CD4-positive, alpha-beta T cell (primary cell): ENCODE results near the gene ATP1A2. TPM values are rescaled to one million over a fixed set of nuclear protein-coding genes. Genes with fewer than 3 reads are reported as not detected.

Source experiments
- ATAC-seq: fragments of 200-7000 bp; cut with Tn5 transposase; one replicate; pipeline ENCODE4 v1.10.0; 2022; ENCODE audit warnings: mild to moderate bottlenecking; ENCODE audit not compliant: poor library complexity
- CTCF ChIA-PET: fragments of 350-600 bp; sonication (Branson Sonifier 250); formaldehyde crosslinking; loops from one replicate; lab custom pipeline; 2021; ENCODE audit warnings: antibody characterized with exemption, inconsistent platforms; lab: Charles Lee
- POLR2A ChIA-PET: fragments of 350-600 bp; sonication (Branson Sonifier 250); formaldehyde crosslinking; loops from one replicate; lab custom pipeline; 2021; ENCODE audit warnings: antibody characterized with exemption, inconsistent platforms; lab: Charles Lee
- DNase-seq, 14 experiments: peaks; one replicate each; pipeline ENCODE4 v3.0.0-alpha.2; 2013 to 2020; ENCODE audit warnings: mixed read lengths in 2 of 14
- H3K27ac ChIP-seq, 2 donors: one replicate each; pipeline versions ENCODE4 v1.5.1 to v1.7.0; 2013; ENCODE audit warnings: low read length in 2 of 2, low read depth in 1 of 2, mild to moderate bottlenecking in 1 of 2
- H3K27me3 ChIP-seq, 2 experiments: 1 replicate in 1 of 2; 2 replicates in 1 of 2; pipeline versions ENCODE4 v1.6.1 to v1.7.0; 2013; ENCODE audit warnings: low read length in 2 of 2, control low read depth in 1 of 2, mild to moderate bottlenecking in 1 of 2, moderate library complexity in 1 of 2; ENCODE audit not compliant: insufficient read depth in 2 of 2, control insufficient read depth in 1 of 2
- H3K36me3 ChIP-seq: one replicate; pipeline ENCODE4 v1.6.1; 2013; ENCODE audit warnings: low read length, control low read depth; ENCODE audit not compliant: insufficient read depth
- H3K4me1 ChIP-seq: one replicate; pipeline ENCODE4 v1.6.1; 2013; ENCODE audit warnings: low read length, control low read depth; ENCODE audit not compliant: insufficient read depth
- H3K4me3 ChIP-seq: one replicate; pipeline ENCODE4 v1.5.1; 2013; ENCODE audit warnings: mild to moderate bottlenecking, low read length, moderate library complexity
- H3K9me3 ChIP-seq, 2 experiments: 1 replicate in 1 of 2; 2 replicates in 1 of 2; pipeline versions ENCODE4 v1.6.1 to v1.7.0; 2013; ENCODE audit warnings: low read length in 2 of 2, mild to moderate bottlenecking in 2 of 2, control low read depth in 1 of 2, moderate library complexity in 1 of 2; ENCODE audit not compliant: control insufficient read depth in 1 of 2, insufficient read depth in 1 of 2
- H3K27ac Mint-ChIP-seq: one replicate; pipeline ENCODE4 v1.8.0; 2020; ENCODE audit warnings: mixed read lengths
- H3K27me3 Mint-ChIP-seq: one replicate; pipeline ENCODE4 v1.8.0; 2021; ENCODE audit warnings: mixed read lengths
- H3K36me3 Mint-ChIP-seq: one replicate; pipeline ENCODE4 v1.8.0; 2021; ENCODE audit warnings: low read depth, mixed read lengths
- H3K4me1 Mint-ChIP-seq: one replicate; pipeline ENCODE4 v1.8.0; 2021; ENCODE audit warnings: low read depth, mixed read lengths
- H3K4me3 Mint-ChIP-seq: one replicate; pipeline ENCODE4 v1.8.0; 2020; ENCODE audit warnings: mild to moderate bottlenecking, mixed read lengths
- H3K9me3 Mint-ChIP-seq: one replicate; pipeline ENCODE4 v1.8.0; 2020; ENCODE audit warnings: mixed read lengths
- intact Hi-C, 2 experiments: fragments of 100-400 bp; cut with DNase I in 1 of 2; cut with micrococcal nuclease in 1 of 2; formaldehyde crosslinking; loops; one replicate each; pipeline versions ENCODE4 v1.15.1 to v1.9.0; 2023 to 2025; cut with DNase I, micrococcal nuclease
- total RNA-seq, 174 experiments: library from RNA in 2 of 174; stranded (reverse) in 2 of 174; gene quantifications; one replicate each; pipeline ENCODE4 v1.2.3 and lab custom pipeline; 2021 to 2026
- TF ChIP-seq, protein P1 (sequence below): fragments of 200-600 bp; IDR thresholded peaks from one replicate; pipeline ENCODE4 v1.8.0; 2022; ENCODE audit warnings: antibody characterized with exemption, mild to moderate bottlenecking

ATP1A2 gene
- total RNA-seq, 2 experiments from 2014 or later: not detected

DNA sequence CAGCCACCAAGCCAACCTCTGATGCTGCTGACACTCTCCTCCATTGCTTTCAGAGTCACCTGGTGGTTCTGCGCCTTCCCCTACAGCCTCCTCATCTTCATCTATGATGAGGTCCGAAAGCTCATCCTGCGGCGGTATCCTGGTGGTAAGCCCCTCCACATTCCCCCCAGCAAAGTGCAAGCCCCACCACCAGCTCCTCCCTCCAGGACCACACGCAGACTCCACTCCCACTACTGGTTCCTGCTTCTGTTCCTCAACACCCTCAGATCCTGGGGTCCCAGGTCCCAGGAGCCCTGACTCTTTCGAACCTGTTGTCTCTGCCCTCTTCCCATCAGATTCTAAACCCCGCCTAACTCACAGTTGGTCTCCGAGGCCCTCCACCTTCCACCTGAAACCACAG, 24.3 kb downstream of the ATP1A2 start:
- TF ChIP-seq, protein P1, sequence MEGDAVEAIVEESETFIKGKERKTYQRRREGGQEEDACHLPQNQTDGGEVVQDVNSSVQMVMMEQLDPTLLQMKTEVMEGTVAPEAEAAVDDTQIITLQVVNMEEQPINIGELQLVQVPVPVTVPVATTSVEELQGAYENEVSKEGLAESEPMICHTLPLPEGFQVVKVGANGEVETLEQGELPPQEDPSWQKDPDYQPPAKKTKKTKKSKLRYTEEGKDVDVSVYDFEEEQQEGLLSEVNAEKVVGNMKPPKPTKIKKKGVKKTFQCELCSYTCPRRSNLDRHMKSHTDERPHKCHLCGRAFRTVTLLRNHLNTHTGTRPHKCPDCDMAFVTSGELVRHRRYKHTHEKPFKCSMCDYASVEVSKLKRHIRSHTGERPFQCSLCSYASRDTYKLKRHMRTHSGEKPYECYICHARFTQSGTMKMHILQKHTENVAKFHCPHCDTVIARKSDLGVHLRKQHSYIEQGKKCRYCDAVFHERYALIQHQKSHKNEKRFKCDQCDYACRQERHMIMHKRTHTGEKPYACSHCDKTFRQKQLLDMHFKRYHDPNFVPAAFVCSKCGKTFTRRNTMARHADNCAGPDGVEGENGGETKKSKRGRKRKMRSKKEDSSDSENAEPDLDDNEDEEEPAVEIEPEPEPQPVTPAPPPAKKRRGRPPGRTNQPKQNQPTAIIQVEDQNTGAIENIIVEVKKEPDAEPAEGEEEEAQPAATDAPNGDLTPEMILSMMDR: no peak
- no peak for DNase-seq
- POLR2A ChIA-PET: no interaction called here

DNA sequence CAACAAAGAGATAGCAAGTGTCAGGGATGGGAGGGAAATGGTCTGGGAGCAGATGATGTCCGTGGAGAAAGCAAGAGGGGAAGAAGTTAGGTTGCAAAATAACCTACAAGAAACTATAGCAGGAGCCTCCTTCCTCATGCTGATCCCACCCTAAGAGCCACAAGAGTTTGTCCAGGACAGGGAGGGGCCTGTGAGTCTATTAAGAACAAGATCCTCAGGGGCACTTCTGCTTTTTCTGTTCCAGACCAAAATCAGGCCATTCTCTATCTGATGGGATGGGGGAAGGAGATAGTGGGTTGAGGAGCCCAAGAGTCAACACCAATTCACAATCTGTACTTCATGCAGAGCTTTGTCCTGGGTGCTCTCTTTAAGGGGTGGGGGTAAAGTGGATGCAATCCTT, 28.1 kb downstream of the ATP1A2 start:
- intact Hi-C loops: no loop called here
- CTCF ChIA-PET: no interaction called here

More for the DNA sequence above, 24.3 kb downstream of the ATP1A2 start:
- H3K36me3 Mint-ChIP-seq: no peaks in the 10 kb centered on the region
- no peak overlapping the region for H3K4me3 Mint-ChIP-seq
- Histone ChIP-seq H3K27ac (no peak overlapping the region), H3K4me1 (no peaks in the 10 kb centered on the region), H3K9me3 (no peaks in the 10 kb centered on the region), H3K4me3 (no peak overlapping the region), H3K27me3 (peaks cover 0 to 10% of the 10 kb centered on the region in 2 experiments), H3K36me3 (no peaks in the 10 kb centered on the region)
- ATAC-seq: no peak
- no peak overlapping the region for H3K27ac Mint-ChIP-seq
- intact Hi-C loops: no loop called here
- CTCF ChIA-PET: no interaction called here
- H3K27me3 Mint-ChIP-seq: peaks cover 29% of the 10 kb centered on the region
- H3K9me3 Mint-ChIP-seq: no peaks in the 10 kb centered on the region
- H3K4me1 Mint-ChIP-seq: no peaks in the 10 kb centered on the region

DNA sequence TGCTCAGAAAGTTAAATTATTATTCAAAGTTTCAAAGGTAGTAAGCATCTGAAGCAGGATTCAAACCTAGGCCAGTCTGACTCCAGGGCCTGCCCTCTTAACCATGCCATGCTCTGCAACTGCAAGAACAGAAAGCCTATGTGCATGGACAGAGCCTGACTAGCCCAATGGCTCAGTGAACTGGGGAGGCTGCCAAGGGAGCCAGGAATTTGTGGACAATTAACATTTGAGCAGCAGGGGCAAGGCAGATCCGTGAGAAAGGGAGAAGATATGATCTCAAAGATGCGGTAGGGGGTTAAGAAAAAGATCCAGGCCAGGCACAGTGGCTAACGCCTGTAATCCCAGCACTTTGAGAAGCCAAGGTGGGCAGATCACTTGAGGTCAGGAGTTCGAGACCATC, 29.4 kb downstream of the ATP1A2 start:
- ChIA-PET POLR2A (no interaction called here), CTCF (no interaction called here)
- DNase-seq (no peak), ATAC-seq (no peak)
- TF ChIP-seq, protein P1: no peak
- H3K4me3 Mint-ChIP-seq: no peak overlapping the region
- H3K36me3 ChIP-seq: no peaks in the 10 kb centered on the region
- no peak overlapping the region for H3K27ac Mint-ChIP-seq
- no peak overlapping the region for H3K27ac ChIP-seq
- H3K4me1 Mint-ChIP-seq: no peaks in the 10 kb centered on the region
- H3K36me3 Mint-ChIP-seq: no peaks in the 10 kb centered on the region
- intact Hi-C loops: no loop called here
- H3K4me3 ChIP-seq: no peak overlapping the region
- peaks cover 25% of the 10 kb centered on the region for H3K27me3 Mint-ChIP-seq
- H3K27me3 ChIP-seq: peaks cover 0 to 10% of the 10 kb centered on the region in 2 experiments
- H3K9me3 ChIP-seq: no peaks in the 10 kb centered on the region
- no peaks in the 10 kb centered on the region for H3K9me3 Mint-ChIP-seq
- H3K4me1 ChIP-seq: no peaks in the 10 kb centered on the region

More for the DNA sequence above, 28.1 kb downstream of the ATP1A2 start:
- ATAC-seq (no peak), DNase-seq (peak in 2 of 14 experiments; percentile 5 to 11)
- no peaks in the 10 kb centered on the region for H3K9me3 Mint-ChIP-seq
- H3K36me3 ChIP-seq: no peaks in the 10 kb centered on the region
- TF ChIP-seq, protein P1: no peak
- H3K27ac ChIP-seq: no peak overlapping the region
- H3K27me3 Mint-ChIP-seq: peaks cover 29% of the 10 kb centered on the region
- no peaks in the 10 kb centered on the region for H3K4me1 ChIP-seq
- no peak overlapping the region for H3K4me3 Mint-ChIP-seq
- peaks cover 0 to 10% of the 10 kb centered on the region in 2 experiments for H3K27me3 ChIP-seq
- H3K4me1 Mint-ChIP-seq: no peaks in the 10 kb centered on the region
- H3K9me3 ChIP-seq: no peaks in the 10 kb centered on the region
- H3K4me3 ChIP-seq: no peak overlapping the region
- POLR2A ChIA-PET: no interaction called here
- H3K36me3 Mint-ChIP-seq: no peaks in the 10 kb centered on the region
- H3K27ac Mint-ChIP-seq: no peak overlapping the region
